ENCODE data around the gene RRP7A.
"Not testable (repeated sequence)": the region's sequence is repeated elsewhere in the genome, so short reads cannot be mapped to it uniquely, and the experiment has no call there.

The RRP7A gene

GRCh38 chr22:42560781-42561180 lies 41.2 kb upstream of the RRP7A start:
- TF ChIP-seq Cebpa-rat (IDR thresholded peaks at IDR 0.05): no peak

GRCh38 chr22:42560381-42560780 lies 40.8 kb upstream of the RRP7A start:
- Histone ChIP-seq H3K9me3 (replicated peaks in 1 of 11) (peaks cover 0 to 8% (median 0%) of the 10 kb centered on the region in 11 experiments; a peak in 3 of 22 replicates), H3K27ac (no peak overlapping the region), H4K20me1 (peaks cover 0 to 24% (median 7%) of the 10 kb centered on the region in 11 experiments; a peak in 6 of 22 replicates), H3K4me1 (peaks cover 16 to 40% (median 25%) of the 10 kb centered on the region in 10 experiments), H3K27me3 (no peaks in the 10 kb centered on the region), H3K9ac (no peak overlapping the region), H3K4me3 (no peak overlapping the region), H3K4me2 (peak overlapping the region in 2 of 11 experiments; percentile 5 to 80; a peak in 2 of 22 replicates), H3K36me3 (peaks cover 0 to 11% (median 0%) of the 10 kb centered on the region in 11 experiments; a peak in 6 of 22 replicates)
- no peak for TF ChIP-seq Cebpa-rat (IDR thresholded peaks at IDR 0.05)

More at GRCh38 chr22:42560781-42561180, 41.2 kb upstream of the RRP7A start:
- Histone ChIP-seq H3K27me3 (no peaks in the 10 kb centered on the region), H3K4me1 (peaks cover 16 to 40% (median 25%) of the 10 kb centered on the region in 10 experiments), H3K36me3 (peaks cover 0 to 15% (median 4%) of the 10 kb centered on the region in 11 experiments; a peak in 13 of 22 replicates), H3K9me3 (replicated peaks in 1 of 11) (peaks cover 0 to 12% (median 0%) of the 10 kb centered on the region in 11 experiments; a peak in 7 of 22 replicates), H3K9ac (no peak overlapping the region; a peak in 1 of 22 replicates), H3K27ac (no peak overlapping the region), H3K4me3 (no peak overlapping the region), H4K20me1 (peaks cover 0 to 24% (median 7%) of the 10 kb centered on the region in 11 experiments; a peak in 6 of 22 replicates), H3K4me2 (peak overlapping the region in 2 of 11 experiments; percentile 5 to 80; a peak in 2 of 22 replicates)

- Histone ChIP-seq H3K27ac (peak within 1 kb of the TSS in 10 of 11 experiments; percentile 22 to 72 (median 55); a peak in 18 of 22 replicates), H3K36me3 (no peaks in the 10 kb centered on the region), H3K9me3 (replicated peaks in 1 of 11) (no peaks in the 10 kb centered on the region; a peak in 1 of 22 replicates), H3K27me3 (0 out of 22 replicates have a peak, but pooled peaks cover 0 to 3% (median 0%) of the 10 kb centered on the region in 11 experiments), H3K4me2 (peak within 1 kb of the TSS; percentile 96 to 100 (median 99)), H3K9ac (peak within 1 kb of the TSS; percentile 65 to 80 (median 76)), H4K20me1 (no peaks in the 10 kb centered on the region), H3K4me1 (peaks cover 5 to 43% (median 37%) of the 10 kb centered on the region in 10 experiments; a peak in 19 of 20 replicates), H3K4me3 (peak within 1 kb of the TSS; percentile 53 to 73 (median 61))
- TF ChIP-seq Cebpa-rat (IDR thresholded peaks at IDR 0.05): no peak
Observed at GRCh38 chr22:42553475-42554361, 34.1 kb upstream of the RRP7A start, which contains the start of gene SERHL2. TSS of gene SERHL2 (plus strand) at chr22:42553956. CDS start at chr22:42554021, 65 bp downstream.

- H3K27ac ChIP-seq; H3K36me3 ChIP-seq; H3K9ac ChIP-seq; H4K20me1 ChIP-seq; H3K9me3 ChIP-seq (replicated peaks in 1 of 11); H3K4me3 ChIP-seq; H3K27me3 ChIP-seq: not testable (repeated sequence)
- Histone ChIP-seq H3K4me2 (peak overlapping the region in 9 of 11 experiments; percentile 51 to 100 (median 98); a peak in 16 of 22 replicates), H3K4me1 (peaks cover 5 to 43% (median 37%) of the 10 kb centered on the region in 10 experiments; a peak in 19 of 20 replicates)
Observed at GRCh38 chr22:42552294-42552647, 32.7 kb upstream of the RRP7A start.

GRCh38 chr22:42549331-42550060 lies 29.9 kb upstream of the RRP7A start:
- 0 out of 22 replicates have a peak, but pooled peaks cover 0 to 3% (median 0%) of the 10 kb centered on the region in 11 experiments for H3K27me3 ChIP-seq
- H4K20me1 ChIP-seq: no peaks in the 10 kb centered on the region
- no peak overlapping the region for H3K9ac ChIP-seq
- H3K4me2 ChIP-seq: no peak overlapping the region
- no peak for TF ChIP-seq Cebpa-rat (IDR thresholded peaks at IDR 0.05)
- H3K4me1 ChIP-seq: peaks cover 5 to 42% (median 36%) of the 10 kb centered on the region in 10 experiments; a peak in 19 of 20 replicates
- H3K36me3 ChIP-seq: no peaks in the 10 kb centered on the region
- H3K27ac ChIP-seq: no peak overlapping the region
- H3K9me3 ChIP-seq (replicated peaks in 1 of 11): no peaks in the 10 kb centered on the region; a peak in 1 of 22 replicates
- no peak overlapping the region for H3K4me3 ChIP-seq

- Histone ChIP-seq H4K20me1 (no peaks in the 10 kb centered on the region), H3K27me3 (no peaks in the 10 kb centered on the region), H3K9ac (no peak overlapping the region), H3K4me3 (no peak overlapping the region), H3K27ac (no peak overlapping the region), H3K36me3 (no peaks in the 10 kb centered on the region), H3K4me1 (peaks cover 0 to 35% (median 29%) of the 10 kb centered on the region in 10 experiments; a peak in 17 of 20 replicates), H3K4me2 (no peak overlapping the region), H3K9me3 (replicated peaks in 1 of 11) (no peaks in the 10 kb centered on the region; a peak in 1 of 22 replicates)
- TF ChIP-seq Cebpa-rat (IDR thresholded peaks at IDR 0.05): no peak
Observed at GRCh38 chr22:42548597-42549330, 29.2 kb upstream of the RRP7A start.

GRCh38 chr22:42548126-42548525 lies 28.5 kb upstream of the RRP7A start:
- not testable (repeated sequence) for H3K9me3 ChIP-seq (replicated peaks in 1 of 11); H3K27me3 ChIP-seq; H3K27ac ChIP-seq; H4K20me1 ChIP-seq; H3K36me3 ChIP-seq; H3K4me3 ChIP-seq; H3K4me2 ChIP-seq; H3K9ac ChIP-seq
- H3K4me1 ChIP-seq: peaks cover 0 to 30% (median 24%) of the 10 kb centered on the region in 10 experiments; a peak in 16 of 20 replicates

GRCh38 chr22:42547562-42547961 lies 28.0 kb upstream of the RRP7A start:
- no peak overlapping the region for H3K9ac ChIP-seq
- no peak for TF ChIP-seq Cebpa-rat (IDR thresholded peaks at IDR 0.05)
- no peak overlapping the region for H3K4me2 ChIP-seq
- no peaks in the 10 kb centered on the region; a peak in 1 of 22 replicates for H3K9me3 ChIP-seq (replicated peaks in 1 of 11)
- H4K20me1 ChIP-seq: no peaks in the 10 kb centered on the region
- H3K36me3 ChIP-seq: no peaks in the 10 kb centered on the region
- H3K27me3 ChIP-seq: no peaks in the 10 kb centered on the region
- H3K4me3 ChIP-seq: no peak overlapping the region
- H3K27ac ChIP-seq: no peak overlapping the region
- peaks cover 0 to 25% (median 19%) of the 10 kb centered on the region in 10 experiments; a peak in 12 of 20 replicates for H3K4me1 ChIP-seq
